H9 (cell line): ENCODE measurements around the gene BCAS3. TPM values are rescaled to one million over a fixed set of nuclear protein-coding genes. Genes with fewer than 3 reads are reported as not detected.

Experiments used
- DNase-seq: peaks from one replicate; pipeline ENCODE4 v3.0.0-alpha.2; 2017
- H2AFZ ChIP-seq: one replicate; pipeline ENCODE4 v1.6.1; 2013; ENCODE audit warnings: mild to moderate bottlenecking, low read length, control low read depth, moderate library complexity
- H2AK5ac ChIP-seq: 2 replicates; pipeline ENCODE4 v1.6.1; 2013; ENCODE audit warnings: low read length, control low read depth, mixed read lengths; ENCODE audit not compliant: insufficient read length
- H2BK120ac ChIP-seq: one replicate; pipeline ENCODE4 v1.6.1; 2013; ENCODE audit warnings: low read depth, mild to moderate bottlenecking, low read length, control low read depth, inconsistent platforms; ENCODE audit not compliant: poor library complexity, severe bottlenecking
- H2BK12ac ChIP-seq: 2 replicates; pipeline ENCODE4 v1.6.1; 2013; ENCODE audit warnings: low read length, control low read depth, mixed read lengths, low read depth; ENCODE audit not compliant: insufficient read length
- H2BK15ac ChIP-seq: 2 replicates; pipeline ENCODE4 v1.6.1; 2013; ENCODE audit warnings: low read depth, low read length, control low read depth
- H2BK20ac ChIP-seq: one replicate; pipeline ENCODE4 v1.6.1; 2013; ENCODE audit warnings: low read depth, mild to moderate bottlenecking, low read length, control low read depth, inconsistent platforms; ENCODE audit not compliant: poor library complexity, severe bottlenecking
- H2BK5ac ChIP-seq: 2 replicates; pipeline ENCODE4 v1.6.1; 2013; ENCODE audit warnings: low read length, control low read depth, mixed read lengths; ENCODE audit not compliant: insufficient read length
- H3K14ac ChIP-seq: 2 replicates; pipeline ENCODE4 v1.6.1; 2013; ENCODE audit warnings: low read length, control low read depth; ENCODE audit not compliant: insufficient read depth
- H3K18ac ChIP-seq: 2 replicates; pipeline ENCODE4 v1.6.1; 2013; ENCODE audit warnings: low read depth, mild to moderate bottlenecking, mixed read lengths, low read length, control low read depth; ENCODE audit not compliant: insufficient read length
- H3K23ac ChIP-seq: 2 replicates; pipeline ENCODE4 v1.6.1; 2013; ENCODE audit warnings: low read length, control low read depth, mixed read lengths, low read depth; ENCODE audit not compliant: insufficient read length
- H3K23me2 ChIP-seq: 2 replicates; pipeline ENCODE4 v1.6.1; 2013; ENCODE audit warnings: low read depth, mild to moderate bottlenecking, mixed read lengths, low read length, control low read depth; ENCODE audit not compliant: insufficient read length, poor library complexity, severe bottlenecking
- H3K27ac ChIP-seq: 2 replicates; pipeline ENCODE4 v1.5.1; 2013; ENCODE audit warnings: low read length, control low read depth, mixed read lengths, low read depth; ENCODE audit not compliant: insufficient read length
- H3K27me3 ChIP-seq: 2 replicates; pipeline ENCODE4 v1.6.1; 2013; ENCODE audit warnings: low read length, control low read depth, inconsistent platforms; ENCODE audit not compliant: insufficient read depth
- H3K4ac ChIP-seq: 2 replicates; pipeline ENCODE4 v1.6.1; 2013; ENCODE audit warnings: low read depth, mild to moderate bottlenecking, control low read depth, inconsistent platforms, low read length, moderate library complexity
- H3K4me1 ChIP-seq: 2 replicates; pipeline ENCODE4 v1.6.1; 2013; ENCODE audit warnings: low read length, control low read depth, inconsistent platforms; ENCODE audit not compliant: insufficient read depth
- H3K4me2 ChIP-seq: 2 replicates; pipeline ENCODE4 v1.6.1; 2013; ENCODE audit warnings: low read length, control low read depth, mixed read lengths; ENCODE audit not compliant: insufficient read length, insufficient read depth
- H3K56ac ChIP-seq: 2 replicates; pipeline ENCODE4 v1.6.1; 2013; ENCODE audit warnings: low read depth, mild to moderate bottlenecking, mixed read lengths, low read length, control low read depth; ENCODE audit not compliant: insufficient read length
- H3K79me1 ChIP-seq: 2 replicates; pipeline ENCODE4 v1.6.1; 2013; ENCODE audit warnings: low read depth, mild to moderate bottlenecking, moderate library complexity, low read length, control low read depth, inconsistent platforms; ENCODE audit not compliant: insufficient read depth, poor library complexity, severe bottlenecking
- H3K79me2 ChIP-seq: 2 replicates; pipeline ENCODE4 v1.6.1; 2013; ENCODE audit warnings: low read length, control low read depth, inconsistent platforms; ENCODE audit not compliant: insufficient read depth
- H3K9ac ChIP-seq: 2 replicates; pipeline ENCODE4 v1.6.1; 2013; ENCODE audit warnings: low read length, control low read depth, mixed read lengths; ENCODE audit not compliant: insufficient read length; ENCODE audit errors: extremely low read depth
- H3K9me3 ChIP-seq: one replicate; pipeline ENCODE4 v1.6.1; 2013; ENCODE audit warnings: low read depth, low read length, inconsistent platforms; ENCODE audit not compliant: control insufficient read depth
- H3T11ph ChIP-seq: one replicate; pipeline ENCODE4 v1.6.1; 2013; ENCODE audit warnings: mild to moderate bottlenecking, low read length, control low read depth, inconsistent platforms
- H4K20me1 ChIP-seq: one replicate; pipeline ENCODE4 v1.6.1; 2013; ENCODE audit not compliant: control insufficient read depth, insufficient read length, insufficient read depth
- H4K5ac ChIP-seq: 2 replicates; pipeline ENCODE4 v1.6.1; 2013; ENCODE audit warnings: low read depth, mild to moderate bottlenecking, mixed read lengths, low read length, control low read depth; ENCODE audit not compliant: insufficient read length
- H4K8ac ChIP-seq: replicated peaks from 2 replicates; pipeline ENCODE4 v1.6.1; 2013; ENCODE audit warnings: low read length, control low read depth, mixed read lengths, low read depth; ENCODE audit not compliant: insufficient read length
- H4K91ac ChIP-seq: 2 replicates; pipeline ENCODE4 v1.6.1; 2013; ENCODE audit warnings: low read depth, mild to moderate bottlenecking, moderate library complexity, mixed read lengths, low read length, control low read depth; ENCODE audit not compliant: insufficient read length
- H3K27ac Mint-ChIP-seq, 3 experiments: 2 replicates in 2 of 3; 3 replicates in 1 of 3; pipeline ENCODE4 v1.8.0; 2020 to 2021; ENCODE audit warnings: mixed read lengths in 3 of 3, mild to moderate bottlenecking in 1 of 3, moderate library complexity in 1 of 3
- H3K27me3 Mint-ChIP-seq: 2 replicates; pipeline ENCODE4 v1.8.0; 2021; ENCODE audit warnings: low read depth, mild to moderate bottlenecking, moderate library complexity, mixed read lengths
- H3K36me3 Mint-ChIP-seq, 3 experiments: 2 replicates in 2 of 3; 3 replicates in 1 of 3; pipeline ENCODE4 v1.8.0; 2020 to 2021; ENCODE audit warnings: low read depth in 3 of 3, mixed read lengths in 3 of 3; ENCODE audit not compliant: insufficient read depth in 1 of 3
- H3K4me1 Mint-ChIP-seq, 2 experiments: 2 replicates each; pipeline ENCODE4 v1.8.0; 2020; ENCODE audit warnings: mixed read lengths in 2 of 2
- H3K4me3 Mint-ChIP-seq, 2 experiments: 2 replicates in 1 of 2; 3 replicates in 1 of 2; pipeline ENCODE4 v1.8.0; 2020 to 2021; ENCODE audit warnings: mild to moderate bottlenecking in 2 of 2, mixed read lengths in 2 of 2, moderate library complexity in 1 of 2
- H3K9me3 Mint-ChIP-seq, 2 experiments: 2 replicates in 1 of 2; 3 replicates in 1 of 2; pipeline ENCODE4 v1.8.0; 2020; ENCODE audit warnings: mild to moderate bottlenecking in 2 of 2, mixed read lengths in 2 of 2, moderate library complexity in 1 of 2
- WGBS: extraction: QIAGEN DNeasy Blood & Tissue Kit; methylation state at CpG from one replicate; pipeline ENCODE4 v1.1.7; 2013; ENCODE audit warnings: missing lambda C conversion rate, low lambda C conversion rate, mixed read lengths; ENCODE audit not compliant: insufficient read length; ENCODE audit errors: extremely low coverage; 5-methylcytosine and 5-hydroxymethylcytosine counted together
- total RNA-seq: library from RNA; stranded (reverse); gene quantifications from 2 replicates; pipeline ENCODE4 v1.2.1, GENCODE V29; 2021
- TF ChIP-seq, protein P1 (sequence below): fragments of 200-600 bp; sonication (generic); conservative IDR thresholded peaks from 3 replicates; pipeline ENCODE4 v1.8.0; 2021; ENCODE audit warnings: antibody characterized with exemption, mild to moderate bottlenecking

BCAS3 gene
- total RNA-seq, 1 experiment from 2014 or later = 22.4 TPM

DNA sequence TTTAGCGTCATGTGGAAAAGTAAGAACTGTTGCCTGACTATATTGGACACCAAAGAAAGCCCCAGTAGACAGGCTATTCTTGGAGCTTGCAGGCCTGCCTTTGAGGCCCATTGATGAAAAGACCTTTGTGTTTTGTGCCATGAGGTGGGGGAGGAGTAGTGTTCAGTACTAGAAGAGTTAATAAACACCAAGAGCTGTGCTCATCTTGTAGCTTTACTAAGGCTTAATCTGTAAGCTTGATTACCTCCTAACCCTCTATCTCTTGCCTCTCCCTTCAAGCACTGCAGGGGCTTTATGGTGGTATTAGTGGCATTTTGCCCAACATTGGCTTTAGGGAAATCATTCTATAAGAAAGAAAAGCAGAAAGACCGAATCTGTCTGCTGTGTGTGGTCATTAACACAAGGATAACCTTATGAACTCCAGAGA is 501.7 kb downstream of the BCAS3 start:
- Histone ChIP-seq H2BK120ac (no peak overlapping the region), H2BK15ac (no peak overlapping the region), H3K27ac (no peak overlapping the region), H3K4me2 (no peak overlapping the region), H3K4ac (no peak overlapping the region), H3K4me1 (no peaks in the 10 kb centered on the region), H3K23ac (no peak overlapping the region), H3K9ac (no peak overlapping the region), H4K8ac (no peak overlapping the region), H2BK12ac (no peak overlapping the region), H3K18ac (no peak overlapping the region), H3K9me3 (no peaks in the 10 kb centered on the region), H3K56ac (no peak overlapping the region), H2AK5ac (no peak overlapping the region), H2AFZ (no peak overlapping the region), H2BK20ac (no peak overlapping the region), H3K23me2 (no peaks in the 10 kb centered on the region), H3K14ac (no peak overlapping the region), H3K79me1 (no peaks in the 10 kb centered on the region), H3K79me2 (no peaks in the 10 kb centered on the region), H3K27me3 (no peaks in the 10 kb centered on the region), H2BK5ac (no peak overlapping the region), H4K5ac (no peak overlapping the region), H3T11ph (no peak overlapping the region), H4K91ac (no peak overlapping the region), H4K20me1 (no peaks in the 10 kb centered on the region)
- Mint-ChIP-seq H3K9me3 (no peaks in the 10 kb centered on the region), H3K27ac (no peak overlapping the region), H3K4me1 (peaks cover 5 to 8% of the 10 kb centered on the region in 2 experiments), H3K27me3 (no peaks in the 10 kb centered on the region; the same call in 1 of the 2 replicates), H3K4me3 (no peak overlapping the region), H3K36me3 (no peaks in the 10 kb centered on the region)
- DNase-seq = no peak
- TF ChIP-seq, protein P1, sequence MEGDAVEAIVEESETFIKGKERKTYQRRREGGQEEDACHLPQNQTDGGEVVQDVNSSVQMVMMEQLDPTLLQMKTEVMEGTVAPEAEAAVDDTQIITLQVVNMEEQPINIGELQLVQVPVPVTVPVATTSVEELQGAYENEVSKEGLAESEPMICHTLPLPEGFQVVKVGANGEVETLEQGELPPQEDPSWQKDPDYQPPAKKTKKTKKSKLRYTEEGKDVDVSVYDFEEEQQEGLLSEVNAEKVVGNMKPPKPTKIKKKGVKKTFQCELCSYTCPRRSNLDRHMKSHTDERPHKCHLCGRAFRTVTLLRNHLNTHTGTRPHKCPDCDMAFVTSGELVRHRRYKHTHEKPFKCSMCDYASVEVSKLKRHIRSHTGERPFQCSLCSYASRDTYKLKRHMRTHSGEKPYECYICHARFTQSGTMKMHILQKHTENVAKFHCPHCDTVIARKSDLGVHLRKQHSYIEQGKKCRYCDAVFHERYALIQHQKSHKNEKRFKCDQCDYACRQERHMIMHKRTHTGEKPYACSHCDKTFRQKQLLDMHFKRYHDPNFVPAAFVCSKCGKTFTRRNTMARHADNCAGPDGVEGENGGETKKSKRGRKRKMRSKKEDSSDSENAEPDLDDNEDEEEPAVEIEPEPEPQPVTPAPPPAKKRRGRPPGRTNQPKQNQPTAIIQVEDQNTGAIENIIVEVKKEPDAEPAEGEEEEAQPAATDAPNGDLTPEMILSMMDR = no peak
- no CpG with 5 or more reads among the region's 2 CpGs for WGBS
